OCI-LY7 (cell line): ENCODE results near the gene OSBPL6. TPM values are rescaled to one million over a fixed set of nuclear protein-coding genes. Genes with fewer than 3 reads are reported as not detected.
A peak's percentile ranks its signal among the peaks of the same experiment; 100 is the strongest.

Experiments
- BruUV-seq: library from RNA; stranded (reverse); fragments of 400-500 nt; replicated peaks from 2 replicates; lab custom pipeline; 2021; lab: Mats Ljungman, UMichigan
- CTCF ChIA-PET: fragments of 300-600 bp; sonication (Branson Sonifier 250); formaldehyde crosslinking; loops from one replicate; lab custom pipeline; 2022; ENCODE audit warnings: antibody characterized with exemption; ENCODE audit not compliant: unreplicated experiment; lab: Charles Lee
- POLR2A ChIA-PET: fragments of 300-600 bp; sonication (Branson Sonifier 250); formaldehyde crosslinking; loops from one replicate; lab custom pipeline; 2022; ENCODE audit warnings: antibody characterized with exemption; lab: Charles Lee
- DNase-seq: peaks from one replicate; pipeline ENCODE4 v3.0.0-alpha.2; 2015; ENCODE audit warnings: low spot score
- H2AFZ ChIP-seq: fragments of 200-600 bp; sonication (generic), shearing (Covaris generic); 2 replicates; pipeline ENCODE4 v1.6.1; 2014; ENCODE audit warnings: mild to moderate bottlenecking, antibody characterized with exemption, low read length, moderate library complexity
- H3K27ac ChIP-seq: fragments of 200-600 bp; sonication (generic); 2 replicates; pipeline ENCODE4 v1.5.1; 2014; ENCODE audit warnings: mixed run types, low read depth, mild to moderate bottlenecking, moderate library complexity, low read length, inconsistent platforms; ENCODE audit not compliant: poor library complexity, severe bottlenecking
- H3K36me3 ChIP-seq: fragments of 200-600 bp; sonication (generic); 2 replicates; pipeline ENCODE4 v1.6.1; 2014; ENCODE audit warnings: mild to moderate bottlenecking, antibody characterized with exemption, low read length, moderate library complexity, mixed read lengths; ENCODE audit not compliant: insufficient read depth
- H3K4me1 ChIP-seq: fragments of 200-600 bp; sonication (generic); 2 replicates; pipeline ENCODE4 v1.5.1; 2014; ENCODE audit warnings: mild to moderate bottlenecking, low read length; ENCODE audit not compliant: insufficient read depth, poor library complexity, severe bottlenecking
- H3K4me2 ChIP-seq: fragments of 200-600 bp; sonication (generic); 2 replicates; pipeline ENCODE4 v1.6.1; 2014; ENCODE audit warnings: mild to moderate bottlenecking, low read length
- H3K4me3 ChIP-seq: fragments of 200-600 bp; sonication (generic); 2 replicates; pipeline ENCODE4 v1.5.1; 2014; ENCODE audit warnings: mild to moderate bottlenecking, low read depth, low read length; ENCODE audit not compliant: poor library complexity, severe bottlenecking
- H3K79me2 ChIP-seq: fragments of 200-600 bp; sonication (generic); 2 replicates; pipeline ENCODE4 v1.6.1; 2016; ENCODE audit warnings: low read depth, mild to moderate bottlenecking, low read length, moderate library complexity, mixed read lengths; ENCODE audit not compliant: insufficient read depth
- H3K9me2 ChIP-seq: fragments of 200-600 bp; sonication (generic); 2 replicates; pipeline ENCODE4 v1.6.1; 2016; ENCODE audit warnings: mild to moderate bottlenecking, low read length, mixed read lengths; ENCODE audit not compliant: insufficient read depth
- H3K9me3 ChIP-seq: fragments of 200-600 bp; sonication (generic); 2 replicates; pipeline ENCODE4 v1.6.1; 2014; ENCODE audit warnings: mild to moderate bottlenecking, mixed run types, low read length, mixed read lengths
- H4K20me1 ChIP-seq: fragments of 200-600 bp; sonication (generic); 2 replicates; pipeline ENCODE4 v1.6.1; 2014; ENCODE audit warnings: mild to moderate bottlenecking, antibody characterized with exemption, low read length, moderate library complexity, mixed read lengths; ENCODE audit not compliant: insufficient read depth
- EZH2phosphoT487 ChIP-seq: fragments of 200-600 bp; sonication (generic); IDR thresholded peaks from 2 replicates; pipeline ENCODE4 v1.6.1; 2018; ENCODE audit warnings: low read depth, borderline replicate concordance, mild to moderate bottlenecking, mixed run types, antibody characterized with exemption, low read length, moderate library complexity, mixed read lengths
- intact Hi-C: fragments of 100-400 bp; cut with micrococcal nuclease; formaldehyde crosslinking; loops from one replicate; pipeline ENCODE4 v1.10.0; 2022; ENCODE audit not compliant: unreplicated experiment
- total RNA-seq, 2 experiments: library from RNA; depleted of rRNA in 1 of 2; stranded (reverse); fragments of >200 nt in 1 of 2; shearing (Covaris generic) in 1 of 2; gene quantifications; 2 replicates each; pipeline ENCODE4 v1.2.3, GENCODE V29; 2014 to 2022
- TF ChIP-seq, protein P1 (sequence below): fragments of 200-600 bp; sonication (generic); conservative IDR thresholded peaks from 2 replicates; pipeline ENCODE4 v1.5.1; 2014; ENCODE audit warnings: mild to moderate bottlenecking, antibody characterized with exemption, low read length, moderate library complexity, mixed read lengths

Gene OSBPL6
- total RNA-seq, 2 experiments from 2014 or later = not detected

DNA sequence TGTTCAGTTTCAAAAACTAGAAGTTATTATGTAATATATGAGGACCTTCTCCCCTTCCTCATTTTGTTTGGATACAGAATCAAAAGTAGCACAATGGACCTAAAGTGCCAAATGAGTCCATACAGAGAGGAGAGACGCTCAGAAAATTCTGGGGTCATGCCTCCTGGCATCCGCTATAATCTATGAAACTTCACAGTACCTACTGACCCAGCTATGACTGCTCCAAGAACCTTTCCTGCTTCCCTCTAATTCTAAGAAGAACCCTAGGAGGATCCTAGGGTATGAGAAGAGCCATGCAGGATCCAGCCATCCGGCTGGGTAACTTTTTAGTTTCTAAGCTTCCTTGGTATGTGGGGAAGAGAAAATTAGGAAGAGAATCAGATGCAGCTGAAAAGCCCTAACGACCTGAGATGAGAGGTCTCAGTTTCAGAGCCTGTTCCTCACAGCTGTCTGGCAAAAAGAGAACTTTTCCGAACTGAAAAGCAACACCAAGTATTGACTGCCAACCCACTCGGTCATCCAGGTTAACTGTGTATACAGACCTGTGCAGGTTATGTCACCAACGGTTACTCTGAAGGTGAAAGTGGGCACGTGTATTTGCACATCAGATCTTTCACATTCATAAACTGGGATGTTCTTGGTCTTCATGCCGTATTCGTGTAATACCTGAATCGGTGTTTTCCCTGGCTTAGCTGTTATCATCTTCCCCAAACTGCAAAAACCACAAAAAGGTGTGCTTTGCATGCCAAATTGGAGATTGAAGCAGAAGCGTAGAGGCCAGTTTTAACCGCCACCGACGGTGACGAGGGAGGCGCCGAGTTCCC lies 255.6 kb downstream of the OSBPL6 start:
- H3K4me3 ChIP-seq = peak overlapping the region; percentile 82

DNA sequence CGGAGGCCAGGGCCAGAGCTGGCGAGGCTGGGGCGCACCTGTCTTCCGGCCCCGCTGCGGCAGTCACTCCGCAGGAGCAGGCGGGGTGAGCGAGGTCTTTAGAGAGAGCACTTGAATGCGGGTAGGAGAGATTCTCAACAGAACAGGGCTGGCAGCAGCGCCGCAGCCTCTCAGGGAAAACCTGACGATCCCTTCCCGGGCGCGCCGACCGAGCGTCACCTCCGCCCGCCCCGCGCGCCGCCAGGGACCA lies 256.1 kb downstream of the OSBPL6 start:
- Histone ChIP-seq H3K4me1 (peaks cover 23% of the 10 kb centered on the region), H3K4me2 (peak overlapping the region; percentile 85), H3K9me3 (no peaks in the 10 kb centered on the region), H3K9me2 (no peaks in the 10 kb centered on the region), H3K27ac (peak overlapping the region; percentile 85), H3K36me3 (peaks cover 33% of the 10 kb centered on the region), H3K79me2 (peaks cover 34% of the 10 kb centered on the region), H3K4me3 (peak overlapping the region; percentile 82), H2AFZ (peak overlapping the region; percentile 77), H4K20me1 (peaks cover 8% of the 10 kb centered on the region; the same call in 1 of the 2 replicates)
- BruUV-seq = no TSS peak
- peak; percentile 85 for DNase-seq
- POLR2A ChIA-PET = interaction anchor here (0.7 to 2.5 kb wide), 10 partner anchors 9 to 1412 kb away, joined by 3 to 21 read pairs (median 3); no protein-coding TSS in a partner anchor
- CTCF ChIA-PET = interaction anchor here (0.9 to 1.5 kb wide), 3 partner anchors 9 to 36 kb away, joined by 3 to 4 read pairs (median 3); no protein-coding TSS in a partner anchor
- intact Hi-C loops = loop anchor here (10.0 kb wide), 1 partner anchor 1186 kb away; the partner anchor contains the start of gene NFE2L2
- TF ChIP-seq, protein P1, sequence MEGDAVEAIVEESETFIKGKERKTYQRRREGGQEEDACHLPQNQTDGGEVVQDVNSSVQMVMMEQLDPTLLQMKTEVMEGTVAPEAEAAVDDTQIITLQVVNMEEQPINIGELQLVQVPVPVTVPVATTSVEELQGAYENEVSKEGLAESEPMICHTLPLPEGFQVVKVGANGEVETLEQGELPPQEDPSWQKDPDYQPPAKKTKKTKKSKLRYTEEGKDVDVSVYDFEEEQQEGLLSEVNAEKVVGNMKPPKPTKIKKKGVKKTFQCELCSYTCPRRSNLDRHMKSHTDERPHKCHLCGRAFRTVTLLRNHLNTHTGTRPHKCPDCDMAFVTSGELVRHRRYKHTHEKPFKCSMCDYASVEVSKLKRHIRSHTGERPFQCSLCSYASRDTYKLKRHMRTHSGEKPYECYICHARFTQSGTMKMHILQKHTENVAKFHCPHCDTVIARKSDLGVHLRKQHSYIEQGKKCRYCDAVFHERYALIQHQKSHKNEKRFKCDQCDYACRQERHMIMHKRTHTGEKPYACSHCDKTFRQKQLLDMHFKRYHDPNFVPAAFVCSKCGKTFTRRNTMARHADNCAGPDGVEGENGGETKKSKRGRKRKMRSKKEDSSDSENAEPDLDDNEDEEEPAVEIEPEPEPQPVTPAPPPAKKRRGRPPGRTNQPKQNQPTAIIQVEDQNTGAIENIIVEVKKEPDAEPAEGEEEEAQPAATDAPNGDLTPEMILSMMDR = no peak
- TF ChIP-seq EZH2phosphoT487 = no peak

More for the DNA sequence above, 255.6 kb downstream of the OSBPL6 start:
- H3K79me2 ChIP-seq = peaks cover 34% of the 10 kb centered on the region
- TF ChIP-seq, protein P1 = no peak
- no peak for TF ChIP-seq EZH2phosphoT487
- peaks cover 23% of the 10 kb centered on the region for H3K4me1 ChIP-seq
- CTCF ChIA-PET = interaction anchor here (1.1 to 1.5 kb wide), 2 partner anchors 8 to 35 kb away, joined by 3 to 4 read pairs; no protein-coding TSS in a partner anchor
- no peaks in the 10 kb centered on the region for H3K9me2 ChIP-seq
- H3K4me2 ChIP-seq = peak overlapping the region; percentile 85
- intact Hi-C loops = loop anchor here (10.0 kb wide), 1 partner anchor 1185 kb away; the partner anchor contains the start of gene NFE2L2
- DNase-seq = peak; percentile 18
- H2AFZ ChIP-seq = peak overlapping the region; percentile 77
- no peaks in the 10 kb centered on the region for H3K9me3 ChIP-seq
- H3K36me3 ChIP-seq = peaks cover 38% of the 10 kb centered on the region
- H3K27ac ChIP-seq = peak overlapping the region; percentile 85
- BruUV-seq = no TSS peak
- H4K20me1 ChIP-seq = peaks cover 8% of the 10 kb centered on the region; the same call in 1 of the 2 replicates
- POLR2A ChIA-PET = interaction anchor here (0.6 to 2.5 kb wide), 8 partner anchors 9 to 1399 kb away, joined by 3 to 21 read pairs (median 3); no protein-coding TSS in a partner anchor
